NOMO-1 treated with DMSO at 0.1 percent for 48 hours (cell line): ENCODE data around the gene GALNT18.

Experiments
- DNase-seq: peaks from one replicate; lab custom pipeline; 2025; ENCODE audit not compliant: unreplicated experiment; lab: John Stamatoyannopoulos, UW

GALNT18 gene

GRCh38 chr11:11501546-11502262 lies 120.1 kb downstream of the GALNT18 start:
- DNase-seq, result no peak

GRCh38 chr11:11500744-11501487 lies 120.9 kb downstream of the GALNT18 start:
- DNase-seq, result no peak

DNA sequence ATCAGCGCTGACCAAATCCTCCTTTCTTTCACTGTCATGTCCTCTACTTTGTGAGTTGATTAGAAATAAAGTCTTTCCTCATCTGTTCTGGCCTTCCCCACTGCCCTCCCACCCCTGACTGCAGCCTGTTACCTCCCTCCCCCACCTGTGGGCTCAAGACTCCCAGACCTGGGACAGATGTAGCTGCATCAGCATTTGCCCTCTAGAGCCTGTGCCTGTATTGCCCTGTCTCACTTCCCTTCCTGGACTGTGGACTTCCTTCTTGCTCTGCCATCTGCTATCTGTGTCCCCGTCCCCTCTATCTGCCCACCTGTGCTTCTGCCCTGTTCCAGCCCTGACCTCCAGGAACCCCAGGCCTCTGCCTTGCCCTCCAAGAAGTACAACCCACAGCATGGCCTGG lies 122.5 kb downstream of the GALNT18 start:
- no peak for DNase-seq

DNA sequence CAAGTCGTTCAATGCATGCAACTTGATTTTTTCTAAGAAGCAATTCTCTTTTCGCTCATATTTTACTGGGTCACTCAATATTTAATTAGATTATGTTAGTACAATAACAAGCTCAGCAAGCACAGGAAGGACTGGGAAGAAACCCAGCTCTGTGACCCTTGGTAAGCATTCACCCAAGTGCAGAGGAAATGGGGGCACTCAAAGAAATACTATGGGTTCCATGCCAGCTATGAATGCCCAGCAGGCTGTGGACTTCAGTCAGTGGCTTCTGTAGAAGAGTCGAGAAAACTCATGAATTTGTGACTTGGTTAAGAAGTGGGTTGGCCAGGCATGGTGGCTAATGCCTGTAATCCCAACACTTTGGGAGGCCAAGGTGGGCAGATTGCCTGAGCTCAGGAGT lies 123.6 kb downstream of the GALNT18 start:
- DNase-seq, result no peak

DNA sequence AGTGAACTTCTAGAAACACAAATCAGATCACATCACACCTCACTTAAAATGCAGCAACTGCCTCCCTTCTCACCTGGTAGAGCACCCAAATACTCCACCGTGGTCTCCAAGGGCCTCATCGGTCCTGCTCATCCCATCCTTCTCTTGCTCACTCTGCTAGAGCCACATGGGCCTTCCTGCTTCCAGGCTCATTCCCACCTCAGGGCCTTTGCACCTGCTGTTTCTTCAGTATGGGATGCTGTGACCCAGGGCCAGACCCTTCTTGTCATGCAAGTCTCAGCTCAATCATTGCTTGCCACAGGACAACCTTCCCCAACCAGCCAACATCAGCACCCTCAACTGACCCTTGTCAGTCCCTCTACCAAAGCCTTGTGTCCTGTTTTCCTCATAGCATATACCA lies 124.9 kb downstream of the GALNT18 start:
- no peak for DNase-seq

DNA sequence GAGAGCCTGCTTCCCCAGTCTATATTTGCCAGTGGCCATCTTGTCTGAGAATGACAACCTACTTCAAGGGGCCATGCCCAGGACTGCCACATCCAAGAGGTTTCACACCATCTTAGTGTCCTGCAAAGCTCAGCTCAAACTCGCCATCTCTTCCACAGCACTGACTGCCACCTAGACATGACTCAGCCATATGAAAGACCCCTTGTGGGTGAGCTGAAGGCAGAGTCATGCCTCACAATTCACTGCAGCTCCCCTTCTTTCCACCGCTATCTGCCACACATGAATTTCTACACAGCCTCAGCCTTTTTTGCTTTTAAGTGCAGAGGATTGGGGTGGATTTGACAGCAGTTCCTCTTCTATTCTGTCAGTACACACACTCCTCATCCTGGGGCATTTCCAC lies 127.5 kb downstream of the GALNT18 start:
- no peak for DNase-seq

GRCh38 chr11:11493698-11494097 lies 128.1 kb downstream of the GALNT18 start:
- no peak for DNase-seq

DNA sequence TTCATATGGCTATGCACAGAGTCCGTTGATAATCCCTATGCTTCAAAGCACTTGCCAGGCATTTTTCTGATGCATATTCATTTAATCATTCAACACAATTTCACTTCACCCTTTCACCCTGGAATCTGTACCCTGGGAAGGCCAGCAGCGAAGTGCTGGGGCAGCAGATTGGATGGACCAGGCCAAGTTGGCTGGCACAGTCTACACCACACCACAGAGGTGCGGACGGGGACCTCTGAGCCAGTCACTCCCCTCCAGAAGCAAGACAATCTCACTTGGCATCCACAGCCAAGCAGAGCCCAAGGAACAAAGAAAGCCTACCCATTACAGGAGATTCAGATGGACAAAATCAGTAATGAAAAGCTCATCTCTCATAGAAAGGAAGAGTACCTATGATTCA lies 130.2 kb downstream of the GALNT18 start:
- DNase-seq, result no peak

GRCh38 chr11:11491014-11491413 lies 130.8 kb downstream of the GALNT18 start:
- DNase-seq, result no peak

- DNase-seq, result no peak
These were observed 135.4 kb downstream of the GALNT18 start for GRCh38 chr11:11486423-11486822.

- no peak for DNase-seq
These were observed 135.8 kb downstream of the GALNT18 start for GRCh38 chr11:11486002-11486401.

DNA sequence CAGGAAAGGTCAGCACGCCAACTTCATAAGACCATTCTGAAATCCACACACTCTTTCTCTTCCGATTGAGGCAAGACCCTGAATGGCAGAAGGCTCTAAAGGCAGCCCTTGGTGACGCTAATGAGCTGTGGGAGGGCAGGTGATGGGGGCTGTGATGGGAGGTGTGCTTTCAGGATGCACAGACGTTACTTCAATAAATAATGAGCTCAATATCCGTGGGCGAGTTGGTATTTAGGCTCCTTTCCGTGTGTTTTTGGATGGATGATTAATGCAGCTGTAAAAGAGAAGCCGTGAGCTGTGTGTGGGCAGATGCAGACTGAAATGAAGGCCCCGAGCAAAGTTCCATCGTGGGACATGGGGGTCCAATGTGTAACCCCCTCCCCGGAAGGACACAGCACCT lies 138.2 kb downstream of the GALNT18 start:
- DNase-seq, result no peak

DNA sequence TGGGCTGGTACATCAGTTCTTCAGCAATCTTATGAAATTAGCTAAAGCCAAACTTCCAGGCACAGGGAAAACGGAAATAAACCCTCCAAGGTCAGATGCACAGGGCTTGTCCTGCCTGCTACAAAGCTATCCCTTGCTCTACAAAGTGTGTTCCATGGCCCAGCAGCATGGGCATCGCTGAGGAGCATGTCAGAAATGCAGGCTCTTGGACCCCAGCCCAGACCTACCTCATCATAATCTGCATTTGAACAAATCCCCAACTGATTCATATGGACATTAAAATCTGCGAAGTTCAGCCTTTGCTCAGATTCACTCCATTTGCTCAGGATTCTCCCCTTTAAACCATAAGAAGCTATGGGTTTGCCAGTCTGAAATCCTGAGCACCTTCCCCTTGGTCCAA lies 139.1 kb downstream of the GALNT18 start:
- no peak for DNase-seq

DNA sequence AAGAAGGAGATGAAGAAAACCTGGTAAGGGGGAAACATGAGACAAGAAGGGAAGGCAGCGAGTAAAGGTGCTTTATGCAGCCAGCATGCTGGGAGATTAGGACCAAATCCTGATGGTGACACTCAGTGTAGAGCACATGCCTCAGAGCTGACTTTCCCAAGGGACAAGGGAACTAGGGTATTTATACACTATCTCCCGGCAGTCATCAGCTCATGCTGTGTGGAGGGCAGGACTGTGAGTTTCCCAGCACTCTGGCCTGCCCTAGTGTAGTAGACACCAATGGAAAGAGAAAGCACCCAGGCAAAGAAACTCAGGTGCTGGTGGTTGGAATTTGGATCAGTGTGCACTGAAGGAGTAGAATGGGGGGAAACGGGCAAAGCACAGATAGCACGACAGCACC lies 140.4 kb downstream of the GALNT18 start:
- no peak for DNase-seq

GRCh38 chr11:11480971-11481370 lies 140.8 kb downstream of the GALNT18 start:
- no peak for DNase-seq

DNA sequence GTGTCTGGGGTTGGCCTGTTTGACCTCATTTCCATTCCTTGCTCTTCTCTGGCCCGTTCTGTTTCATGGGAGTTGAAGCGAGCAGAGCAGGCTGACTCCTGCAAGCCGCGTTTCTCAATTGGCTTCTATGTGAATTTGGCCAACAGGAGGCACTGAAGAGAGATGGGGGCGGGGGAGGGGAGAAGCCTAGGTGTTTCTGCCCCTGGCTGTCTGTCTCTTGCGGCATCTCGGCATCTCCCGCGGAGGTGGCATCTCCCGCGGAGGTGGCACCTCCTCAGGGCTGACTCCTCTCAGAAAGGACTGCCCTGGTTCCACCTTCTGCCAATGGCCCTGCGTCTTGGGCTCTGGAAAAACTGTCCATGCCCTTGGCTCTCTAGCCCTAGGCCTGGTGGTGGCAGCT lies 143.1 kb downstream of the GALNT18 start:
- no peak for DNase-seq

GRCh38 chr11:11477695-11478420 lies 143.9 kb downstream of the GALNT18 start:
- DNase-seq, result no peak

- no peak for DNase-seq
These were observed 144.7 kb downstream of the GALNT18 start for GRCh38 chr11:11476971-11477645.

DNA sequence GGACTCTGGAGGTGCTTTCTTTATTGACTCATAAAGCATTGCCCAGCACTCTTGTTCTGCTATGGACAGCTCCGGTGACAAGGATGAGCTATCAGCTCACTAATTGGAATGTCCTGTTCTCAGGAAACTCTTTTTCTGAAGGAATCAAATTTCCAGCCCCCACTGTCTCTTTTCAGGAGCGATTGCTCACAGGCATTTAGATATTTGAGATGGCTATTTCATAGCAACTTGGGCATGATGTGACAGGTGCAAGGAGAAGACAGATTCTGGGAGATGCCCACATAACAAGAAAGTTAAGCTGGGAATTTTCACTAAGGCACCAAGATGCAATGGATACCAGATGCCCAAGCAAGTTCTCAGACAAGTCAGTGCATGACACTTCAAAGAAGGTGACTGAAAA lies 145.3 kb downstream of the GALNT18 start:
- DNase-seq, result no peak

- peak; percentile 52 for DNase-seq
These were observed 149.7 kb downstream of the GALNT18 start for GRCh38 chr11:11472106-11472505.

GRCh38 chr11:11471201-11471600 lies 150.6 kb downstream of the GALNT18 start:
- no peak for DNase-seq
